NB4 (cell line): ENCODE results near the gene CLEC16A.

Experiments used
- POLR2A ChIP-seq: IDR thresholded peaks from 2 replicates; pipeline ENCODE4 v1.6.1; 2011; ENCODE audit warnings: mild to moderate bottlenecking; ENCODE audit not compliant: insufficient read length; ENCODE audit errors: extremely low read depth
- TF ChIP-seq, protein P1 (sequence below): IDR thresholded peaks from one replicate; pipeline ENCODE4 v1.5.1; 2012; ENCODE audit warnings: low read depth, low read length

DNA sequence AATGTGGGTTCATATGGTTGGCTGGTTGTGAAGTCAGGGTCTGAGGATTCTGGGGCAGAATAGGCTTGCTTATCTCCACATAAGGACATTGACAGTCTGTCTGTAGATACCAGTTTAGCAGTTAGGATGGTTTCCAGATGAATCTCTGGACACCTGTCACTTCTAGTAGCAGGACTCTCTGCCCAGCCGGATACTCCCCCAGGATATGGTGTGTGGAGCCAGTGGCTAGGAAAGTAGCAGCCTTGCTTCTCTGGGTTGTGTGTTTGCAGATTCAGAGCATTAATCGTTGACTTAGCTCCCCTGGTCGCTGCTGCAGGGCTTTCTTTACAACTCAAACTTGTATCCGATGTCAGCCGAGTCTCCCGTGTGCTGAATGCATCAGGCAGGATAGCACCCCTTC is 45.2 kb downstream of the CLEC16A start:
- TF ChIP-seq, protein P1, sequence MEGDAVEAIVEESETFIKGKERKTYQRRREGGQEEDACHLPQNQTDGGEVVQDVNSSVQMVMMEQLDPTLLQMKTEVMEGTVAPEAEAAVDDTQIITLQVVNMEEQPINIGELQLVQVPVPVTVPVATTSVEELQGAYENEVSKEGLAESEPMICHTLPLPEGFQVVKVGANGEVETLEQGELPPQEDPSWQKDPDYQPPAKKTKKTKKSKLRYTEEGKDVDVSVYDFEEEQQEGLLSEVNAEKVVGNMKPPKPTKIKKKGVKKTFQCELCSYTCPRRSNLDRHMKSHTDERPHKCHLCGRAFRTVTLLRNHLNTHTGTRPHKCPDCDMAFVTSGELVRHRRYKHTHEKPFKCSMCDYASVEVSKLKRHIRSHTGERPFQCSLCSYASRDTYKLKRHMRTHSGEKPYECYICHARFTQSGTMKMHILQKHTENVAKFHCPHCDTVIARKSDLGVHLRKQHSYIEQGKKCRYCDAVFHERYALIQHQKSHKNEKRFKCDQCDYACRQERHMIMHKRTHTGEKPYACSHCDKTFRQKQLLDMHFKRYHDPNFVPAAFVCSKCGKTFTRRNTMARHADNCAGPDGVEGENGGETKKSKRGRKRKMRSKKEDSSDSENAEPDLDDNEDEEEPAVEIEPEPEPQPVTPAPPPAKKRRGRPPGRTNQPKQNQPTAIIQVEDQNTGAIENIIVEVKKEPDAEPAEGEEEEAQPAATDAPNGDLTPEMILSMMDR, result no peak
- no peak for TF ChIP-seq POLR2A
